Suppressor macrophage (primary cell): Measurements from ENCODE around the gene CD52.

ENCODE experiments used
- DNase-seq, 4 experiments: peaks; one replicate each; pipeline ENCODE4 v3.0.0-alpha.2; 2020 to 2022

The CD52 gene

DNA sequence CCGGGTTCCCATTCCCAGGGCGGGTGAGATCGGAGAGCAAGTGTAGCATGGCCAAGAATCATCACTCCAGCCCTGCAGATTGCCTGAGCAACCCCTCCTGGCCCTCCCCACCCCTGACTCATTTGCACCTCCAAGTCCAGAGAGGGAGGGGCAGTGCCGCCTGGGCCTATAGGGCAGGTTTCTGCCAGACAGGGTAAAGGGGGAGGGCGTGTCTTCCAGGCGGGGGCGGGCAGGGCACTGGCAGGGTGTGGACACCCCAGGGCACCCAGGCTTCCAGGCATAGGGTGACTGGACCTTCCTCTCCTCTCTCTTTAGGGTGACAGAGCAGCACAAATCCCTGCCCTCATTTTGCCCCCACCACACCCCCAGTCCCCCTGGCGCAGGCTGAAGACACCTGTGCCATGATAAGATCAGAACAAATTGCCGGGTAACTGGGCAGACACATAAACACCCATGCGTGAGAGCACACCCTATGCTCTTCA, 39.4 kb downstream of the CD52 start:
- no peak for DNase-seq

DNA sequence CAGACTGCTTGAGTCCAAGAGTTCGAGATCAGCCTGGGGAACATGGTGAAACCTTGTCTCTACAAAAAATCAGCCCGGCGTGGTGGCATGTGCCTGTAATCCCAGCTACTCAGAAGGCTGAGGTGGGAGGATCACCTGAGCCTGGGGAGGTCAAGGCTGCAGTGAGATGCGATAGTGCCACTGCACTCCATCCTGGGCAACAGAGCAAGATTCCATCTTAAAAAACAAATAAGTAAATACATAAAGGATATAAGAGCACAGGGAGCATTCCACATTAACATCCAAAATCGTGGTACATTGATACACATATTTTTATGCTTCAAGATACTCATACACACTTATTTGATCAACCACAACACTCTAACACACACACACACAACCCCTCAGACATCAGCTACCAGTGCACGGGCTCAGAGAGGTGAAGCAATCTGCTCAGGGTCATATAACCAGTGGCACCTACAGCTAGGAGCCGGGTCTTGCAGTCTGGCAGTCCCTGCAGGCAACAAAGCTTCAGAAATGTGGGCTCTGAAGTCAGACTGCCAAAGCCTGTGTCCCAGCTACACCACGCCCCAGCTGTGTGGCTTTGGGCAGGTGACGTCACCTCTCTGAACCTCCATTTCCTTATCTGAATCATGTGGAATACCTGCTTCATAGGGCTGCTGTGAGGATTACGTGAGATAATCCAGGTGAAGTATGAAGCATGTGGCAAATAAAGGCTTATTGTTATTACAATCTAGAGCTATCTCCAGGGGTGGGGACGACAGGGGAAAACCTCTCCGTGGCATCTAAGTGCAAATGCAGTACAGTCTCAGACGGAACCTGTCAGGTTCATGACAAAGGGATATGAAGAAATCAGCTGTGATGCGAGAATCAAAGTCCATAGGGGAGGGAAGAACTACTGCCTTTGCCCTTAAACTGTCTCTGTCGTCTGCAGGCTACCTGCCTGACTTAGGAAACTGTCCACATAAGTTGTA, 40.9 kb downstream of the CD52 start:
- no peak for DNase-seq

DNA sequence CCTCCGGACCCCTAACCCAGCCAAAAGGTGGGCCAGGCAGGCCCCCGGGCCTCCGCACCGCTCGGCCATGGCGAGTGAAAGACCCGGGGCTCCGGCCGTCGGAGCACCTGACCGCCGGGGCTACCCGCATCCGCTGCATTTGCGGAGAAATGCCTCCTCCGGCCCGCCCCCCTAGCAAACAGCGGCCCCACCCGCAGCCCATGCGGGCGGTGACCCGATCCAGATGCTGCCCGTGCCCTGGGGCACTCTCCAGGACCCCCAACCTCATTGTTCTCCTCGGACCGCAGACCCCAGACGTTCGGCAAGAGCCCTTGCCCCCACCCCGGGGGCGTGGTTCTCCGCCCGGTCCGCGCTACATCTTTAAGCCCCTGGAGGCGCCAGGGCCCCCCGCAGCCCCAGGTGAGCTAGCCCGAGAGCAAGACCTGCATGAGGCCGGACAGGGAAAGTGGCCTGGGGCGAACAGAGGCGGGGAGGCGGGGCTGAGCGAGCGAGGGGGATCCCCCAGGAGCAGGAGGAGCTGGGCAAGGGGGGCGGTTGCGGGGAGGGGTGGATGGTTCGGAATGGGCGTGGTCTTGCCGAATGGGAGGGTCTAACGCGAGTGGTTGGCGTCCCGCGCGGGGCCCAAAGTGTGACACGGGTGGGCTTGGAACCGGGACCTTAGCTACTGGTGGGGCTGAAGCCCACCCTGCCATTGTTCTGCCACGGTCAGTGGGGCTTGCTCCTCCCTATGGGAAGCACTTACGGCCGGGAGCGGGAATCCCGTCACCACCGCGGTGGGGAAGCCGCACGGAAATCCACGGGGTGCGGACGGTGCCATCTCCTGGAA, 42.4 kb downstream of the CD52 start:
- DNase-seq, result peak in 1 of 4 experiments; percentile 30

- no peak for DNase-seq
These were observed 43.2 kb downstream of the CD52 start for GRCh38 chr1:26360807-26361604.

GRCh38 chr1:26361605-26362122, 43.9 kb downstream of the CD52 start:
- DNase-seq, result no peak

DNA sequence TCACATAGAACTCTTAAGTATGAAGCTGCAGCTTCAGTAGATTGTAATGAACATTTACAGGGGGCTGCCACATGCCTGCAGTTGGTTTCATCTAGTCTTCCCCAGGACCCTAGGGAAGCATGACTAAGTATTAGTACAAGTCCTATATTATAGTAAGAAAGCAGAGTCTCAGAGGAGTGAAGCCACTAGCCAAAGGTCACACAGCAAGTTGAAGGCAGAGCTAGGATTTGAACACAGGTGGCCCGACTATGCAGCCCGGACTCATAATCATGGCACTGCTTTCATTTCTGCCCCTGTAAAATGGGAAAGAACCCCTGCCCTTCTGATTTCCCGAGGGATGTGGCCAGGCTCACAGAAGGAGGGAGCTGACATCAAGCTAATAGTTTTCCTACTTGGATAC, 44.6 kb downstream of the CD52 start:
- DNase-seq, result no peak

DNA sequence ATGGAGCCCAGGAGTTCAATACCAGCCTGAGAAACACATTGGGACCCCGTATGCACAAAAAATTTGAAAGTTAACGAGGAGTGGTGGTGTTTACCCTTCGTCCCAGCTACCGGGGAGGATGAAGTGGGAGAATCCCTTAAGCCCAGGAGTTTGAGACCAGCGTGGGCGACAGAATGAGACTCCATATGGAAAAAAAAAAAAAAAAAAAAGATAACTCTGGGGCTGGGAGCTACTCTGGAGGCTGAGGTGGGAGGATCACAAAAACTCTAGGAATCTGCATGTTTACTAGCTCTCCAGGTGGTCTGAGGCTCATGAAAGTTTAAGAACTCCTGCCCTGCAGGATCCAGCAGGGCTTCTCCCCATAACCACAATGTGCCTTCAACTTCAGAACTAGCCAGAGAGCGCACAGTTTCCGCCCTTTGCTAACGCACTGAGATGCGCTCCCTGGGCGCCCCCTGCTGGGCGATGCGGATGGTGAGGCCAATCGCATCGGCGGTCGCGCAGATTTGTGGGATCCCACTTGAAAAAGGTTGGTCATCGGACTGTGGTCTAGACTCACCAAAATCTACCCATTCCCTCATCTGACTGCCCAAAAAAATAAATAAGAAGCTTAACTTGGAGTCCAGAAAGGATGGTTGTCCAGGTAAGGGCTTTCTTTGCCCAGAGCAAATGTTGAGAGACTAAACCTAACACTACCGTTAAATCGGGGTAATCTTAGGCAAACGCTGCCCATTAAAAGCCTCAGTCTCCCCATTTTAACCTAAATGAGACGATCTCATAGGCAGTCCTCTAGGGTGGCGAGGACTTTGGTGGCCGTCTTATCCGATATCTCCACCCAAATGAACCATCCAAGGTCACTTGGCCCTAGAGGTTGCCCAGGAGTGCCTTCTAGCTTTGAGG, 46.0 kb downstream of the CD52 start:
- peak; percentile 87 to 96 (median 94) for DNase-seq

GRCh38 chr1:26364956-26365355, 47.2 kb downstream of the CD52 start:
- DNase-seq, result no peak

DNA sequence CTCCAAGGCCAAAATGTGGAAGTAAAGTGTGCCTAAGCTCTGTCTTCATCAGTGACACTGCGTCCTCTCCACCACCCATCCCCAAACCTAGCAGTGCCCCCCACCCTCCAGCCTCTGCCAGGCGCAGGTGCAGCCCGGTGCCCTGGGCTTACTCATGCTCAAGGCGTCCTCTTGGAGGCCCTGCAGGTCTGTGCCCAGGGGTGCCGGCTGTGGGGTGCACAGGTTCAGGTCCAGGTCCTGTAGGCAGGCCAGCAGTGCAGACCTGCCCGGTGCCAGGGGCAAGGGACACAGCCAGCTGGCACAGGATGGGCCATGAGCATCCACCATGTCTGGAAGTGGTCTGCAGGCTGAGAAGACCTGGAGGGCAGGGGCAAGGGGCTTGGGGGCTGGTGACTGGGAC, 49.7 kb downstream of the CD52 start:
- DNase-seq, result no peak

- DNase-seq, result no peak
These were observed 50.2 kb downstream of the CD52 start for GRCh38 chr1:26368006-26368405.

DNA sequence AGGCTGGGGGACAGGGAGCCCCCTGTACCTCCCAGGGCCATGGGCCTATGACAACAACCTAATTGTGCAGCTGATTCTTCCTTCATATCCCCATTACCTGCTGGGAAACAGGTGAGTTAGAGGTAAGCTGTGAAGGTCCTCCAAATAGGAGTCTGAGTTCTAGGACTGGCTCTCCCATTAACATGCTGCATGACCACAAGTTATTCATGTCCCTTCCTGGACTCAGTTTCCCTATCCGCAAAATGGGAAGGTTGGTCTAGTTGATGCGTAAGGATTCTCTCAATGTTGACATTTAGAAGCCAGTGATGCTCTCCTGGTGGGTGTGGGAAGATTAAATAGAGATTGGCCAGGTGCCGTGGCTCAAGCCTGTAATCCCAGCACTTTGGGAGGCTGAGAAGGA, 50.7 kb downstream of the CD52 start:
- no peak for DNase-seq
